GM19035 (cell line): Measurements from ENCODE around the gene EFNA3.
A peak's percentile ranks its signal among the peaks of the same experiment; 100 is the strongest.

ENCODE experiments used
- ATAC-seq: cut with Tn5 transposase; IDR thresholded peaks from one replicate; pipeline ENCODE4 v1.9.1; 2021; ENCODE audit not compliant: unreplicated experiment

EFNA3 gene

GRCh38 chr1:155048449-155049334, 29.9 kb upstream of the EFNA3 start:
- no peak for ATAC-seq

GRCh38 chr1:155049651-155050559, 28.7 kb upstream of the EFNA3 start:
- no peak for ATAC-seq

GRCh38 chr1:155050560-155051341, 27.9 kb upstream of the EFNA3 start, which contains the start of gene ADAM15:
TSS of gene ADAM15 (plus strand) at chr1:155051316. CDS start at chr1:155051387, 71 bp downstream.
- peak; percentile 74 for ATAC-seq

GRCh38 chr1:155051342-155051776, 27.3 kb upstream of the EFNA3 start:
- ATAC-seq = peak; percentile 16

- ATAC-seq = no peak
These were observed 26.7 kb upstream of the EFNA3 start for GRCh38 chr1:155051777-155052398.

- no peak for ATAC-seq
These were observed 25.9 kb upstream of the EFNA3 start for GRCh38 chr1:155052439-155053395.

GRCh38 chr1:155053531-155054105, 25.0 kb upstream of the EFNA3 start:
- no peak for ATAC-seq

GRCh38 chr1:155057104-155057503, 21.5 kb upstream of the EFNA3 start:
- no peak for ATAC-seq

- ATAC-seq = no peak
These were observed 20.8 kb upstream of the EFNA3 start for GRCh38 chr1:155057788-155058211.

GRCh38 chr1:155060736-155061135, 17.9 kb upstream of the EFNA3 start:
- ATAC-seq = no peak

GRCh38 chr1:155061381-155062150, 17.1 kb upstream of the EFNA3 start:
- ATAC-seq = peak; percentile 54

- ATAC-seq = no peak
These were observed 16.4 kb upstream of the EFNA3 start for GRCh38 chr1:155062151-155062686.

GRCh38 chr1:155062702-155063411, 15.8 kb upstream of the EFNA3 start:
- no peak for ATAC-seq

GRCh38 chr1:155063550-155064110, 15.0 kb upstream of the EFNA3 start, which contains the start of gene EFNA4:
TSS of gene EFNA4 (plus strand) at chr1:155063740. CDS start at chr1:155063824, 84 bp downstream.
- peak; percentile 69 for ATAC-seq

- no peak for ATAC-seq
These were observed 14.4 kb upstream of the EFNA3 start for GRCh38 chr1:155064111-155064831.

- ATAC-seq = no peak
These were observed 13.7 kb upstream of the EFNA3 start for GRCh38 chr1:155064832-155065429.
